ENCODE measurements around the gene NEB.

- TF ChIP-seq, protein P1, sequence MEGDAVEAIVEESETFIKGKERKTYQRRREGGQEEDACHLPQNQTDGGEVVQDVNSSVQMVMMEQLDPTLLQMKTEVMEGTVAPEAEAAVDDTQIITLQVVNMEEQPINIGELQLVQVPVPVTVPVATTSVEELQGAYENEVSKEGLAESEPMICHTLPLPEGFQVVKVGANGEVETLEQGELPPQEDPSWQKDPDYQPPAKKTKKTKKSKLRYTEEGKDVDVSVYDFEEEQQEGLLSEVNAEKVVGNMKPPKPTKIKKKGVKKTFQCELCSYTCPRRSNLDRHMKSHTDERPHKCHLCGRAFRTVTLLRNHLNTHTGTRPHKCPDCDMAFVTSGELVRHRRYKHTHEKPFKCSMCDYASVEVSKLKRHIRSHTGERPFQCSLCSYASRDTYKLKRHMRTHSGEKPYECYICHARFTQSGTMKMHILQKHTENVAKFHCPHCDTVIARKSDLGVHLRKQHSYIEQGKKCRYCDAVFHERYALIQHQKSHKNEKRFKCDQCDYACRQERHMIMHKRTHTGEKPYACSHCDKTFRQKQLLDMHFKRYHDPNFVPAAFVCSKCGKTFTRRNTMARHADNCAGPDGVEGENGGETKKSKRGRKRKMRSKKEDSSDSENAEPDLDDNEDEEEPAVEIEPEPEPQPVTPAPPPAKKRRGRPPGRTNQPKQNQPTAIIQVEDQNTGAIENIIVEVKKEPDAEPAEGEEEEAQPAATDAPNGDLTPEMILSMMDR (IDR thresholded peaks at IDR 0.05), result no peak
- TF ChIP-seq, protein P2, sequence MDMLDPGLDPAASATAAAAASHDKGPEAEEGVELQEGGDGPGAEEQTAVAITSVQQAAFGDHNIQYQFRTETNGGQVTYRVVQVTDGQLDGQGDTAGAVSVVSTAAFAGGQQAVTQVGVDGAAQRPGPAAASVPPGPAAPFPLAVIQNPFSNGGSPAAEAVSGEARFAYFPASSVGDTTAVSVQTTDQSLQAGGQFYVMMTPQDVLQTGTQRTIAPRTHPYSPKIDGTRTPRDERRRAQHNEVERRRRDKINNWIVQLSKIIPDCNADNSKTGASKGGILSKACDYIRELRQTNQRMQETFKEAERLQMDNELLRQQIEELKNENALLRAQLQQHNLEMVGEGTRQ (IDR thresholded peaks at IDR 0.05; ENCODE audit: borderline replicate concordance, low read depth, low read length), result no peak
- TF ChIP-seq REST (IDR thresholded peaks at IDR 0.05; ENCODE audit: low read depth, low read length) (no peak), NFIC (IDR thresholded peaks at IDR 0.05; ENCODE audit: borderline replicate concordance) (no peak), FOSL2 (IDR thresholded peaks at IDR 0.05; ENCODE audit: borderline replicate concordance, low read depth) (no peak), MAX (IDR thresholded peaks at IDR 0.05; ENCODE audit: low read depth) (no peak), RAD21 (IDR thresholded peaks at IDR 0.05; ENCODE audit: low read length) (no peak), TAF1 (IDR thresholded peaks at IDR 0.05; ENCODE audit: borderline replicate concordance, low read depth, low read length) (no peak), POLR2AphosphoS5 (IDR thresholded peaks at IDR 0.05; ENCODE audit: low read depth, low read length) (no peak), CHD2 (IDR thresholded peaks at IDR 0.05; ENCODE audit: low read length, partially characterized antibody) (no peak), GABPA (IDR thresholded peaks at IDR 0.05; ENCODE audit: low read depth) (no peak), RFX5 (IDR thresholded peaks at IDR 0.05; ENCODE audit: low read length) (no peak), MXI1 (IDR thresholded peaks at IDR 0.05; ENCODE audit: low read depth, low read length) (no peak)
- TF ChIP-seq, protein P3, sequence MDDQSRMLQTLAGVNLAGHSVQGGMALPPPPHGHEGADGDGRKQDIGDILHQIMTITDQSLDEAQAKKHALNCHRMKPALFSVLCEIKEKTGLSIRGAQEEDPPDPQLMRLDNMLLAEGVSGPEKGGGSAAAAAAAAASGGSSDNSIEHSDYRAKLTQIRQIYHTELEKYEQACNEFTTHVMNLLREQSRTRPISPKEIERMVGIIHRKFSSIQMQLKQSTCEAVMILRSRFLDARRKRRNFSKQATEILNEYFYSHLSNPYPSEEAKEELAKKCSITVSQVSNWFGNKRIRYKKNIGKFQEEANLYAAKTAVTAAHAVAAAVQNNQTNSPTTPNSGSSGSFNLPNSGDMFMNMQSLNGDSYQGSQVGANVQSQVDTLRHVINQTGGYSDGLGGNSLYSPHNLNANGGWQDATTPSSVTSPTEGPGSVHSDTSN (IDR thresholded peaks at IDR 0.05), result no peak
Observed at GRCh38 chr2:151491496-151491895, 242.8 kb downstream of the NEB start.

Measured in SK-N-SH (cell line).